Hematopoietic multipotent progenitor cell treated with erythropoietin and hydrocortisone succinate and interleukin-3 and kit ligand, for 4 days (in vitro differentiated cells): Measurements from ENCODE around the gene MMEL1.
"Not testable (repeated sequence)": the region's sequence is repeated elsewhere in the genome, so short reads cannot be mapped to it uniquely, and the experiment has no call there.

Experiments
- DNase-seq: peaks from one replicate; pipeline ENCODE4 v3.0.0-alpha.2; 2015

MMEL1 gene

GRCh38 chr1:2628191-2628932, 4.5 kb downstream of the MMEL1 start:
- DNase-seq: no peak

DNA sequence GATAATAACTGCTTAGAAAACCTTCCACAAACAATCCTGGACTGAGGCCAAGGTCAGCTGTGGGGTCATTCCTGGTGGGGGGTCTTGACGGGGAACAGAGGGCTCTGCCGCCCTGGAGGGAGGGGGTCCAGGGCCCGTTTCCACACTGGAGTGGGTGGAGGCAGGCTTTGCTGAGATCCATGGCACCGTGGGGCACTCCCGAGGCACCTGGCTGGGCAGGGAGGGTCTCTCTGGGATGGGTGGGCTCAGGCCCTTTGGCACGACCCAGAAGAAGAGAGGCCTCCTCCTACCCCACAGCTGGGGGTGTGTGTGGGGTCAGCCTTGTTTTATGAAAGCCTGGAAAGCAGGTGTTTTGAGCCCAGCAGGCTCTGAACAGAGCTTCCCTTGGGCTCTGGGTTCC, 5.1 kb downstream of the MMEL1 start:
- DNase-seq: no peak

GRCh38 chr1:2625748-2626147, 7.1 kb downstream of the MMEL1 start:
- not testable (repeated sequence) for DNase-seq

DNA sequence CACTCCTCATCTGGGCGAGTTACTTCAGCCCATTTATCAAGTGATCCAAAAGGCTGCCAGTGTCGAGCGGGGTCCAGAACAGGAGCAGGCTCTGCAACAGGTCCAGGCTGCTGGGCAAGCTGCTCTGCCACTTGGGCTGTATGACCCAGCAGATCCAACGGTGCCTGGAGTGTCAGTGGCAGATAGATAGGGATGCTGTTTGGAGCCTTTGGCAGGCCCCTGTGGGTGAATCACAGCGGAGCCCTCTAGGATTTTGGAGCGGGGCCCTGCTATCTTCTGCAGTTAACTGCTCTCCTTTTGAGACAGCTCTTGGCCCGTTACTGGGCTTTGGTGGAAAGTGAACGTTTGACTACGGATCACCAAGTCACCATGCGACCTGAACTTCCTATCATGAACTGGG, 7.5 kb downstream of the MMEL1 start:
- DNase-seq: no peak

GRCh38 chr1:2624735-2625300, 8.0 kb downstream of the MMEL1 start:
- DNase-seq: no peak

DNA sequence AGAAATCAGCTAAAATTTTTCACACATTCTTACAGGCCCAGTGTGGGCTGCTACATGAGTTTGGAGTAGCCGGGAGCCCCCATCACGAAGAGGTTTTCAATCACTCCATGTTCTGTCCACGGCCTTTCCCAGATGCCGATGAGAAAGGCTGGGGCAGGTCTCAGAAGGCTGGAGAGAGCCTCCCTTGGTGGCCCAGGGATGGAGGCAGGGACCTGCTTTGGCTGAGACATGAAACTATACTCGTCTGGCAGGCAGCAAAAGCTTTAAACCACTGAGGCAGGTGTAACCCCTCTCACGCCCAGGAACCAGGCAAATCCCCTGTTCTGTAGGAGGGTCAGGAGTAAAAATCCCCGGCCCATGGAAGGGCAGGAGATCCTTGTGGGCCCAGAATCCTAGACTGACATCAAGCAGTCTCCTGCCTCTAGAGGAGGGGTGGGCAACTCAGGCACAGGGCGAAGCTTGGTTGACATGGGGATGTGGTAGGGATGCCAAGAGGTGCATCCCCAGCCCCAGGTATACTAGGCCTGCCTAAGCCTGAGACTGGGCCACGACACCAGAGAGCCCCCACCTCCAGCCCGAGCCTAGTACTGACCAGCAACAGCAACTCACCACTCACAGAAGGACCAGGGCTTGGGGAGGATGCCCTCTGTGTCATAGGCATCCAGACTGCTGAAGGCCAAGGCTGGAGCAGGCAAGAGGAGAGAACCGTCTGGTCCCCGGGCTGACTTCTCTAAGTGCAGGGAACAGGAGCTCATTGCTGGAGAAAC, 9.1 kb downstream of the MMEL1 start:
- no peak for DNase-seq

DNA sequence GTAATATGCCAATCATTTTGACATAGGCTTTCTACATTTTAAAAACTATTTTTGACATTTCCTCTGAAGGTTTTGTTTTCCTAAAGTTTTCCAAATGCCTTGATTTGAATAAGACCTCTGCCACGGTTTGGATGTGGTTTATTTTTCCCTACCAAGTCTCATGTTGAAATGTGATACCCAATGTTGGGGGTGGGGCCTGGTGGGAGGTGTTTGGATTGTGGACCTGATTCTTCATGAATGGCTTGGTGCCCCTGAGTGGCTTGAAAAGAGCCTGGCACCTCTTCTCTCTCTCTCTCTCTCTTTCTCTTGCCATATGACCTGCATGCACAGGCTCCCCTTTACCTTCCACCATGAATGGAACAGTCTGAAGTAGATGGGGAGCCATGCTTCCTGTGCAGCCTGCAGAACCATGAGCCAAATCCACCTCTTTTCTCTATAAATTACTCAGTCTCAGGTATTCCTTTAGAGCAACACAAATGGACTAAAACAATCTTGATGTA, 14.8 kb downstream of the MMEL1 start:
- DNase-seq: no peak

DNA sequence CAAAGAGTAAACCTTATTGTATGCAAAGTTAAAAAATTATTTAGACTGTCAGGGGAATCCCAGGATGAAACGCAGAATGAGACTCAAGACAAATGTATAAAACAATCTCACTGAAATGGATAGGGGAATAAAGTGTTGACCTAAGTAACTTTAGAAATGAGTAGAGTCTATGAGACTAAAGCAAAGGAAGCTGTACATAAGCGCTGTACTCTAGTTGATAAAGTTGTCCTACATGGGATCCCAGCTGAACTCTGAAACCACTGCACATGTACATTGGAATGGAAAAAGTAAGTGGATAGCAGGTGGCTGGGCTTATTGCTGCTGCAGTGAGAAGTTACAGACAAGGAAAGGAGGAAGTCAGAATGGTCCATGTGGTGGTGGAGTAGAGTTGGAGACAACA, 18.7 kb downstream of the MMEL1 start:
- no peak for DNase-seq

- no peak for DNase-seq
These were observed 20.0 kb downstream of the MMEL1 start for GRCh38 chr1:2612591-2613365.

GRCh38 chr1:2611621-2612437, 21.0 kb downstream of the MMEL1 start:
- DNase-seq: no peak

DNA sequence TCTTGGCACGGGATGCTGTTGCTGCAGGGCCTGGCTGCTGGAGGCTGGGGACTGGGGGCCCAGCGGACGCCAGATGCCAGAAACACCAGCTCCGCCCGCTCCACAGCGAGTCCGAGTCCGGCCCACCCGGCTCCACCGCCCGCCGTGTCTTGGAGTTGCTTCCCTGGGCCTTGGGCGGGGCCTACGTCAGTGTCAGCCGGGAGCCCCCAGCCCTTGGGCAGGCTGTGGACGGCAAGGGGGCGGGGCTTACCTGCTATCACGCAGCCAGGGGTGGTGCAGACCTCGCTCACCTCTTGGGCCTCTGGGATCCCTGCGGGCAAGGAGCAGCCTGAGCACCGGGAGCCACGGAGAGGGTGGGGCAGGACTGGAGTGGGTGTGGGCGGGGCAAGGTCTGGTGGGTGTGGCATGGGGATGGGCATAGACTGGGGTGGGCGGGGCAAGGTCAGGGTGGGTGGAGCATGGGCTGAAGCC, 21.8 kb downstream of the MMEL1 start:
- peak; percentile 55 for DNase-seq

GRCh38 chr1:2610036-2610959, 22.5 kb downstream of the MMEL1 start:
- no peak for DNase-seq

DNA sequence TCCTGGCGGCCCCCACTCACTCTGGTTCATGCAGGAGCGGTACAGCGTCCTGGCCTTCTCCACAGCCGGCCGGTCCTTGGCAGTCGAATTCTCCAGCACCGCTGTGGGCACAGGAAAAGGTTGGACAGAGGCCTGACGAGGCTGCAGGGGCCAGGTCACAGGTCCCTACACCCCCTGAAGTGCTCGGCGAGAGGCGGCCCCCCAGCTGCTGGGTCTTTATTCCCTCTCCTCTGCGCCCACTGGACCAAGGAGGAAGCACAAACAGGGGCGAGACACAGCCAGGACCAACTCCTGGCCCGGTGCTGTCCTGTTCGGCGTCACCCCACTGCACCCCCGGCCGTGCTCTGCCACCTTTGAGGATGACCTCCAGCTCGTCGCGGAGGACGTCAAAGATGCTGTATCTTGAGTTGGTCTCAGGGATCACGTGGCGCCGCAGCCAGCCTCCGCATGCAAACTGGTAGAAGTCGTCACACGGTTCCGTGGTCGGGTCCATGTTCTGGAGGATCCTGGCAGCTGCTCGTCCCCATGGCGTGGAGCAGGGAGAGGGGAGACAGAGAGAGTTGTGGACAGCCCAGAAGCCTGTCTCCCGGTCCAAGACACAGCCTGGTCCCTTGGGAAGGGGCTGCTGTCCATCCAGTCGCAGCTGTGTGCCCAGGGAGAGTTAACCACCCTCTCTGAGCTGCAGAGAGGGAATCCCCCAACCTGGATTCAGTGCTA, 23.3 kb downstream of the MMEL1 start:
- no peak for DNase-seq

- no peak for DNase-seq
These were observed 25.1 kb downstream of the MMEL1 start for GRCh38 chr1:2607641-2608091.

DNA sequence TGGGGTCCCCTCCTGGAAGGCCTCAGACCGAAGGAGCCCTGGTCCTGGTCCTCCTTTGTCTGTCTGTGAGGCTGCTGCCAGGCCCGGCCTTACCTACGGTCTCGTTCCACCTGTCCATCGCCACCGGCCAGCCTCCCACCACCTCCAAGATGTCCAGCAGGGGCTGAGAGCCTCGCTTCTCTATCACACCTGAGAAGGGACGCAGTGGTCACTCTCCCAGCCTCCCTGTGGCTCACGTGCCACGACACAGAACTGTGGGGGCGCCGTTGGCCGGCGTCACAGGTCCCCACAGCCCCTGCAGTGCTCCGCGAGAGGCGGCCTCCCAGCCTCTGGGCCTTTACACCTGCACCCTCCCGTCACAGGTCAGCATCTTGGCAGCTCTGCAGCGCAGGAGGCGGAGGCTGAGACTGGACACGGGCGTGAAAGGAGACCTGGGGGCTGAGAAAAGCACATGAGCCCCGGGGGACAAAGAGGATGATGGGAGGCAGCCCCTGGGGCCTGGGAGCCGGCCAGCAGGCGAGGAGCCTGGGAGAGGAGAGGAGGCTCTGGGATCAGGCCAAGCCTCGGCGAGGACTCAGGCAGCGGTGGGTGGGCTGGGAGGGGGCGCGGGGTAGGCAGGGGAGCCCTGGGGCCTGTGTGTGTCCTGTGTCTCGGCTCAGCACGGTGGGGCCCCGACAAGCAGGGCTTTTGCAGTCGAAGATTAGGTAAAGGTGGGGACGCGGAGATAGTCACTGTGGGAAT, 25.8 kb downstream of the MMEL1 start:
- DNase-seq: no peak

GRCh38 chr1:2606396-2606880, 26.4 kb downstream of the MMEL1 start:
- DNase-seq: no peak

DNA sequence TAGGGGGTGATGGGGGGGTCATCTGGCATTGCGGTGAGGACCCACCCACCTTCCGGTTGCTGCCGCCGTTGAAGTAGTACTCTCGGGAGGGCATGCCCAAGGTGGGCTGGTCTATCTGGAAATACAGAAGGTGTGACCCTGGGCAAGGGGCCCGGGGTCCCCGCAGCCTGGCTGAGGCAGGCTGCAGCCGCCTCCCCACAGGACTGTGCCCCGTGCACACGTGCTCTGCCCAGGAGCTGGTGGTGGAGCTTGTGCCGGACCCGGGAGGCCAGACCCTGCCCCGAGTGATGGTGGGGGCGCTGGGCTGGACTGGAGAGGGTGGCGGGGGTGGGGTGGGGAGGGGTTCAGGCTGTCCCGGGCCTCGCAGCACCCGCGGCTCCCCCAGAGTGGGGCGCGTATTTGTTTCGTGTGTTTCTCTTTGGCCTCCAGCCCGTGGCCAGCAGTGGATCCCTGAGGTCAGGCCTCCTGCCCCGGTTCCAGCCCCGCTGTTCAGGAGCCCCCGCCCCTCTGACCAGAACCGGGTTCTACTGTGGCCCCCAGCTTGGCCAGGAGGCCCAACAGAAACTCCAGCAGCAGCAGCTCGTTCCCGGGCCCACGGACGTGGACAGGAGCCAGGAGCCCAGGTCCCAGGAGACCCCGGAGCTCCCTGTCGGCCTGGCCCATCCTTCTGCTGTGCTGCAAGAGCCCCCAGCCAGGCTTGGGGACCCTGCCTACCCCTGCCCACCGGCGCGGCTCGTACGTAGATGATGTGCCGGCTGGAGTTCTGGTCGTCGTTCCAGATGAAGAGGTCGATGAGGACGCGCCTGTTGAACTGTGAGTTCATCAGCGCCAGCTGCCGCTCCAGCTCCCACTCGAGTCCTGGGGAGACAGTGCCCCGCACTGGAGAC, 27.1 kb downstream of the MMEL1 start:
- no peak for DNase-seq

- no peak for DNase-seq
These were observed 27.8 kb downstream of the MMEL1 start for GRCh38 chr1:2604844-2605508.
